ENCODE measurements around the gene EMILIN2.

EMILIN2 gene

GRCh38 chr18:2916184-2916583 is 69.4 kb downstream of the EMILIN2 start:
- no peak for DNase-seq (ENCODE audit: low read depth)

DNA sequence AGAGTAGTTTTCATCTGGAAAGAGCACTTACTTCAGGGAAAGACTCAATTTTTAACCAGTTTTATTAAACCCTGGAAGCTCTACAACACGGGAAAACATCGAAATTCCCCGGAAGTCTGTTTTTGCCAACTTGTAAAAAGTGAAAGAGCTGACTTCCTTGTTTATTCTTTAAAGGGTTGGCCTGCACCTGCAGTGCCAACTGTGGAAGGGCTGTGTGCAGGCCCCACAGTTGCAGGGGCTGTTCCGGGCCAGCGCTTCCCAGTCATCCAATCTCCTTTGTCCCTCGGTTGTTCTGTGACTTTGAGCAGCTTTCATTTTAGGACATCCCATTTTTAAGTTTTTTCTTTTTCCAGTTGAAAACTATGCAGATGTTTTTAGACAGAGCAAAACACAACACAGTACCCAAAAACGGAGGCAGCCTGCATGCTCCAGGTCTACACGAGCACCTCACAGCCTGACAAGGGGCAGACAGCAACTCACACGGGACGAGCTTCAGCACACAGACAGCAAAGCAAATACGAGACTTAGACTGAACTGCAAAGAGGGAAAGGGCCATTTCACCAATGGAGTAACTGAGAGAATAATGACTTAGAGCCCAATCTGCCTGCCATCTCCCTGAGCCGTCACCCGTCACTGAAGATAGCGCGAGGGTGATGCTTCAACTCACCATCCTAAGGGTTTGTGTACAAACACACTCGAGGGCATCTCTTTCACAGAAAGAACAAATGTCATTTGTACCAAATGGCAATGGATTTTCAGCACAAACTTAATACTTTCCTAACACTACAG is 70.6 kb downstream of the EMILIN2 start:
- no peak for DNase-seq (ENCODE audit: low read depth)

DNA sequence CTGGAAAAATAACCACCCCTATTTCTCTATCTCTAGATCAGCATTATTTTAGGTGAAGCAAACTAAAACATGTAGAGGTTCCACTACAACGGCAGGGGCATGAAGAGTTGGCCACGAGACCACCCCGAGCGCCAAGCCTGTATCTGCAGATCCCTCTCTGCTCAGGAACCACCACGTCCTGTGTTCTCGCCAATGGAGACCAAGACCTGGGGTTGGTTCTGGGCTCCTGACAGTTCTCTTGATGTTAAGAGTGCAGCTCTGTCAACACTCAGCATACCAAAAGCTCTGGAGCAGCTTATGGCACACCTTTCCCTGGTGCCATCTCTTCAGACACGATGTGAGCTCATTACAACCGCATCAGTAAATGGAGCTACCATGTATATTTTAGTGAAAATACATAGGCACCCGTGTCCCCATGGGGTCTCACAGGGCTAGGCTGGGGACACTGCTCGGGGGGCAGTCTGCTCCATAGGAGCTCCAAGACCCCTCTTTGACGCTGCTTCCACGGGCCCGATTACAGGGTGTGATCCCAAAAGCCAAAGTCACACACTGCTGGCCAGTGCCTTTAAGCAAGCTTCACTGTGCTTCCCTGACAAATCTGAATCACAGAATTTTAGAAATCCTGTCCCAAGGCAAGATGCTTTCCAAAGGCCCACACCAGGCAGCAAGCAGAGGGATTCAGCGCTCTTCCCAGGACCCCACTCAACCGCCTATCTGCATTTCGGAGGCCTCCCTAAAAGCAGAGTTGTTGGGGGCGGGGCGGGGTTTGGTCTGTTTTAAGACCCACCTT is 72.2 kb downstream of the EMILIN2 start:
- DNase-seq (ENCODE audit: low read depth), result no peak

DNA sequence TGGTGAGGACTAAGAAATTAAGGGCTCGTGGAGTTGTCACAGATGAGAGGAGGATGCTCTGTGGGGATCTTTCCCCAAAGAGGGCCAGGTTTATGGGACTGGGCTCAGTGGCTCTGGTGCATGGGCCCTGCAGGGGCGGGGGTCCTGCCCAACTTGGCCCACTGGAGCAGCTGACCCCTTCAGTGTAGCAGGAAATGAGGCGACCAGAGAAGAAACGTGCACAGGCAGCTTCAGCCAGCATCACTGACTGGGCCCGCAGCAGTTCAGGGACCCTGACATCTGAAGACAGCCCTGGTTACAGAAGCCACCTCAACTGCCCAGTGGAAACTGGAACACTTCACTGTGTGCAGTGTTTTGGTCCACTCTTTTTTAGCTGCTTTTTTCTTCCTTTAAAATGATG is 72.8 kb downstream of the EMILIN2 start:
- DNase-seq (ENCODE audit: low read depth), result no peak

DNA sequence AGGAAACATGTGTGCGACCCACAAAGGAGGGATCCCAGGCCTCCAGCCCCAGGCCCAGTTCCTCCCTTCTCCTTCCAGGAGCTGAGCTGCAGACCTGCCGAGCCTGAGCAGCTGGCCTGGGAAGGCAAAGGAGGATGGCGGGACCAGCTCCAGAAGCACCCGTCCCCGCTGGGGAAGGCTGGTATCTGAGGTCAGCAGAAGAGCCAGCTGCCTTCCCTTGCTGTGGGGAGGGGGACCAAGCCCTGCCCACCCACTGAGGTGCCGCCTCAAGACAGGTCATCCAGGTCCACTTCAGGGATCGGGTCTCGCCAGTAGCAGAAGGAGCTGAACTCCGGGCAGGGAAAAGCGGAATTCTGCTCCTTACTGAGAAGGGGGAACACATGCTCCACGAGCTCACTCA is 73.2 kb downstream of the EMILIN2 start:
- no peak for DNase-seq (ENCODE audit: low read depth)

DNA sequence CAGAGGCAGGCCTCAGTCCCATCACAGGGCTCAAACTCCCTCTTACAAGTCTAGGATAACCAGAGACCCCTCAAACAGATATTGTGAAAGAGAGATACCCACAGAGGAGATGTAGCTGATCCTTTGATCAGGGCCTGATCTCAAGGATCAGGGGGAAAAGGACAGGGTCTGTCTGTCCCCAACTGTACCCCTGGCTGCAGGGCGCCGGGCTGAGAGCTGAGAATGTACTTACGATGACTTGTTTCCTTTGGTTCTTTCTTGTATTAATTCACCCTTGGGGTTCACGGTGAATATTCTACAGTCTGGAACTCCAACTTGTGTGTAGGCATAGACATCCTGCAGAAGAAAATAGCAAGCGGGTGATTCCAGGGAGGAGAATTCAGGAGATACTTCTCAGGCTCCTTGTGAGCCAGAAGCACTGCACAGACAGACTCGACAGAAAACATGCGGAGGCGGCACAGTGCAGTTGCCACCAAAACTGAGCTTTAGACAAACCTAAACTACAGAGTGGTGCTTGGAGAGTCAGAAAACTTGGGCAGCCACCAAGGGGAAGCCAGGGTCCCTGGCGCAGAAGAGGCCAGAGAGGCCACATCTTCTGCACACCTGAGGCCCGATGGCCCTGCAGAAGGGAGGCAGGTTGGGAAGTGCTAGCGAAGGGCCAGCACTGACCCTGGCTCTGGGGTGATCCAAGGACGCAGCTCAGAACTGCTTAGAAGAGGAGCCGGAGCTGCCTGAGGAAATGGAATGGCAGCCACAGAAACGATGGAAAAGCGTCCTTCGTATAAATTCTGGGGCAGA is 73.9 kb downstream of the EMILIN2 start:
- no peak for DNase-seq (ENCODE audit: low read depth)

GRCh38 chr18:2921778-2922177 is 75.0 kb downstream of the EMILIN2 start:
- no peak for DNase-seq (ENCODE audit: low read depth)

GRCh38 chr18:2923464-2923863 is 76.7 kb downstream of the EMILIN2 start:
- peak; percentile 64 for DNase-seq (ENCODE audit: low read depth)

DNA sequence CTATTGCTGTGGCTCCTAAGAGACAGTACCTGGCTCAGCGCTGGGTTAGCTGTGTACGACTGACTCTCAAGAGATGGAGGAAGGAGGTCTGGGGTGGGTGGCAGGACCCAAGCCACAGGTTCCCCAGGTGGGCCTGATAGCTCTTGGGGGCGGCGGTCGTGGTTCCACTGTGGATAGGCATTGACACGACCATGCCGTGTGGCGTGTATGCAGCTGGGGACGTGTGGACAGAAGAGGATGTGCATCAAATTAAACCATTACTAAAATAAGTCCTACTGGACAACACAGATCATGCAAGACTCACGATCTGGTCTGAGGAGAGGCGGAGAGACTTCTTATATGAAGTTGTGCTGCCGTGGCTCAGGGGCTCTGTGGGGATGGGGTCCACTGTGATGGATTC is 78.1 kb downstream of the EMILIN2 start:
- no peak for DNase-seq (ENCODE audit: low read depth)

DNA sequence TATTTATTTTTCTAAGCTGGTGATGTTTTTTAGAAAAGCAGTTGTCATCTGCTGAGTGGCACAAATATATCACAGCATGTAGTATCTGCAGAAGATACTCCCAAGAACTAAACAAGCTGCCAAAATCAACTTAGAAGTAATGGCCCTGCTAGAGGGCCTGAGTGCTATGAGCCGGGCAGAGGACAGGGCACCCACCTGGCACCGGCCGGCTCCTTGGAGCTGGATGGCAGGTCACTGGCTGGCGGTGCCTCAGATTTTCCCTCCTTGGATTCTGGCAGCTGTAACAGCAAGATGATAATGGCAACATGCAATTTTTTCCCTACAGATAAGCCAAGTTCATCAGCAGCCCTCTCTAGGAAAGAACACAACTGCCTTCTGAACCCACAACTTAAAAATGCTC is 79.7 kb downstream of the EMILIN2 start:
- DNase-seq (ENCODE audit: low read depth), result no peak

GRCh38 chr18:2927745-2928144 is 80.9 kb downstream of the EMILIN2 start:
- no peak for DNase-seq (ENCODE audit: low read depth)

DNA sequence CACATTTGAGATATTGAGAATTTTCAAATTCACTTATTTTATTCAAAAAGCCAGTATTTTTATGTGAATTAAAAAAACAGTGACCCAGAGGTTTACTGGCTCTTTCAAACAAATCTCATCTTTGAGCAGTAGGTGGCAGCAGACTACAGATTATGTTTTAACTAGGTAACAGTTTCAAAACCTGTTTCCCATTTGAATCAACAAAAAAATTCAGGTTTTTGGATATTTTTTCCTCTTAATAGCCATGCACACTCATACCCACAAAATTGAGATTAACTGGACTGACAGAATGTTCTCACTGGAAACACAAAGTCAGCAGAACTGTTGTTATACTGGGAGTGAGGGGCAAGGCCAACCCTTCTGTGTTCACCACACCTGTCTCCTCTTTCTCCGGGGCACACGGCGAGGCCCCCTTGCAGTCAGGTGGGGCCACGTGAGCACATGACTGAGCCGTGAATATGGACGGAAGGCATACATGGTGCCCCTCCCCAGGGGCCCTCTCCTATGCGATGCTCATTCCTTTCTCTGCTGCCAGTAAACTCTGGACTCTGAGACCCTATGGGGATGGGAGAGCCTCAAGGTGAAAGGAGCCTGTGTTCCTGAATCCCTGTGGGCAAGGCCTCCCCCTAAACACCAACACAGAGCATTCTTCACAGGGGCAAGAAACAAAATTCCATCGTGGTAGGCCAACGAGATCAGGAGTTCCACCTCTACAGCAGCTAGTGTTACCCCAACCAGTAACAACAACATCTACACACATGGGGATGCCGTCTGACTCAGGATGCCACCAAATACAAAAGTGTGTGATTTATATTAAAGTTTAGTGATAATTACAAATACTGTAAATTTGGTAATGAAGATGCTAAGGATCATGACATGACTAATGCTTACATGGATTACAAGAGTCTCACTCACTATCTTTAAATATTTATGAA is 85.7 kb downstream of the EMILIN2 start:
- DNase-seq (ENCODE audit: low read depth), result peak; percentile 80

DNA sequence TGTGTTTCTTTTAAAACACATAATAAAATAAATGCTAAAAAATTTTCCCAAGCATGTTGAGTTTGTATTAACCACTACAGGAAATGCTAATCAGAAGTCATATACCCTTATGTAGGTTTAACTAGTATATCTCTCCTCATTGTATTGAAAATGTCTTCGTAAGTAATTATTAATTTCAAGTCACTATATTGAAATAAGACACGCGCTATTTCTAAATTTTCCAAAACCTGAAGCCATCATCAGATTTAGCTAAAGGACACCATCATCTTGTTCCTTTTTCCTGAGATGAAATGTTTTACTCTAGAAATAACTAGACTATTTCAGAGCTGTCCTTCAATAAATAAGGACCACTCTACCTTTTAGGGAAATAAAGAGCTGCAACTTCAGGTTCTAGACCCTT is 87.2 kb downstream of the EMILIN2 start:
- no peak for DNase-seq (ENCODE audit: low read depth)

- no peak for DNase-seq (ENCODE audit: low read depth)
Observed at GRCh38 chr18:2935438-2936192, 88.8 kb downstream of the EMILIN2 start.

DNA sequence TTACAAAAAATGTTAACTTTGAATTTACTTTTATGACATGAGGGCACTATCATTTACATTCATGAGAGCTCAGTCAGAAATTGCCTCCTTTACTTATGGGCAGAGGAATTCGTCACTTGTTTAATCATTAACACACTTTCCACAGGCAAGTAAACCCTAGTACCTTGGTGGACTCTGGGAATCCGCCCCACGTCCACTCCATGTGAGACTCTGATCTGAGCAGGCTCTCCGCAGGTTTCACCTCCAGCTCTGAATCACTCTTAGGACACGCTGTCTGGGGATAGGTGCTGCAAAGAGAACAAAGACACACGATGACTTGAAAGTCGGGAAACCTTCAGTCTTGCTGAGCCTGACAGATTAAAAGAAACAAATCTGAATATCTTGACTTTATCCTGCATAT is 92.5 kb downstream of the EMILIN2 start:
- DNase-seq (ENCODE audit: low read depth), result no peak

DNA sequence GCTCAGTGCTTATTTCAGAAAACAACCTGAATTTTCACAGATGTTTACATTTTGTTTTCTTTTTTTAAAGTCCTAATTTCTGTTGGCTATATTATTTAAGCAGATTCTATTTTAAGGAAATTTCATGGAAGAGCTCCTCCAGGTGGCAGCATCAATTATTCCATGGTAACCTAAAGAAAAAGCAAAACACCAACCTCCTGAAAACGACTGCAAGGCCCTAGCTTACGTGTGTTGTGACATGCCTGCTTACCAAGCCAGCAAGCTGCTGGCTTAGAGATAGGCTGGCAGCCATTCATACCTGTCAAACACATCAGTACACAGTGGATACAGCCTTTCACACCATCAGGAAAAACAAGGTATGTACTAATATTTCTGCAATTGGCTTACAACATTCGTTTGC is 101.2 kb downstream of the EMILIN2 start:
- DNase-seq (ENCODE audit: low read depth), result peak; percentile 42

- no peak for DNase-seq (ENCODE audit: low read depth)
Observed at GRCh38 chr18:2952605-2953004, 105.8 kb downstream of the EMILIN2 start.

- no peak for DNase-seq (ENCODE audit: low read depth)
Observed at GRCh38 chr18:2953935-2954653, 107.3 kb downstream of the EMILIN2 start.

GRCh38 chr18:2954869-2955645 is 108.3 kb downstream of the EMILIN2 start:
- DNase-seq (ENCODE audit: low read depth), result no peak
